Astrocyte (in vitro differentiated cells and primary cell): ENCODE results near the gene TMEM120B. TPM values are rescaled to one million over a fixed set of nuclear protein-coding genes. Genes with fewer than 3 reads are reported as not detected.

Experiments used
- DNase-seq: peaks from one replicate; pipeline ENCODE4 v3.0.0-alpha.2; 2010; ENCODE audit warnings: low read depth
- FAIRE-seq: peaks from 2 replicates; lab custom pipeline; 2011; peaks lifted over from hg19 to GRCh38; lab: Jason Lieb, UNC
- H2AFZ ChIP-seq: 2 replicates; pipeline ENCODE4 v1.6.0; 2012; ENCODE audit warnings: low read depth, low read length, inconsistent platforms
- H3K27ac ChIP-seq: 2 replicates; pipeline ENCODE4 v1.5.1; 2011; ENCODE audit warnings: low read depth, low read length, inconsistent platforms
- H3K27me3 ChIP-seq: 2 replicates; pipeline ENCODE4 v1.6.0; 2011; ENCODE audit warnings: low read length, inconsistent platforms; ENCODE audit not compliant: insufficient read depth
- H3K36me3 ChIP-seq: 2 replicates; pipeline ENCODE4 v1.5.1; 2011; ENCODE audit warnings: low read length, inconsistent platforms; ENCODE audit not compliant: insufficient read depth
- H3K4me1 ChIP-seq: 2 replicates; pipeline ENCODE4 v1.5.1; 2011; ENCODE audit warnings: low read length, inconsistent platforms; ENCODE audit not compliant: insufficient read depth
- H3K4me2 ChIP-seq: 2 replicates; pipeline ENCODE4 v1.6.0; 2012; ENCODE audit warnings: low read length, inconsistent platforms
- H3K4me3 ChIP-seq: 2 replicates; pipeline ENCODE4 v1.5.1; 2011; ENCODE audit warnings: low read depth, mild to moderate bottlenecking, low read length, inconsistent platforms; ENCODE audit not compliant: insufficient read depth
- H3K79me2 ChIP-seq: 2 replicates; pipeline ENCODE4 v1.6.0; 2012; ENCODE audit warnings: mild to moderate bottlenecking, low read length, inconsistent platforms; ENCODE audit not compliant: insufficient read depth
- H3K9ac ChIP-seq: 2 replicates; pipeline ENCODE4 v1.6.0; 2012; ENCODE audit warnings: mild to moderate bottlenecking, low read length, inconsistent platforms
- H3K9me3 ChIP-seq: 2 replicates; pipeline ENCODE4 v1.5.1; 2012; ENCODE audit warnings: low read depth, mild to moderate bottlenecking, low read length, inconsistent platforms; ENCODE audit not compliant: insufficient read depth
- H4K20me1 ChIP-seq: 2 replicates; pipeline ENCODE4 v1.6.0; 2012; ENCODE audit warnings: low read length, inconsistent platforms; ENCODE audit not compliant: insufficient read depth
- H3K27ac Mint-ChIP-seq: one replicate; pipeline ENCODE4 v1.8.0; 2021; ENCODE audit warnings: mild to moderate bottlenecking, mixed read lengths; ENCODE audit not compliant: unreplicated experiment
- H3K27me3 Mint-ChIP-seq: one replicate; pipeline ENCODE4 v1.8.0; 2021; ENCODE audit warnings: low read depth, mixed read lengths; ENCODE audit not compliant: unreplicated experiment
- H3K36me3 Mint-ChIP-seq: one replicate; pipeline ENCODE4 v1.8.0; 2021; ENCODE audit warnings: low read depth, mixed read lengths; ENCODE audit not compliant: unreplicated experiment
- H3K4me1 Mint-ChIP-seq: one replicate; pipeline ENCODE4 v1.8.0; 2021; ENCODE audit warnings: low read depth, mixed read lengths; ENCODE audit not compliant: unreplicated experiment
- H3K4me3 Mint-ChIP-seq: one replicate; pipeline ENCODE4 v1.8.0; 2021; ENCODE audit warnings: mild to moderate bottlenecking, moderate library complexity, mixed read lengths; ENCODE audit not compliant: unreplicated experiment
- H3K9me3 Mint-ChIP-seq: one replicate; pipeline ENCODE4 v1.8.0; 2021; ENCODE audit warnings: mild to moderate bottlenecking, mixed read lengths; ENCODE audit not compliant: unreplicated experiment
- CTCF ChIP-seq: IDR thresholded peaks from 2 replicates; pipeline ENCODE4 v1.5.1; 2011; ENCODE audit warnings: low read depth, mild to moderate bottlenecking, inconsistent platforms, low read length, moderate library complexity; ENCODE audit not compliant: insufficient read depth
- EZH2 ChIP-seq: IDR thresholded peaks from 2 replicates; pipeline ENCODE4 v1.6.1; 2012; ENCODE audit warnings: mild to moderate bottlenecking, low read length, inconsistent platforms; ENCODE audit not compliant: insufficient read depth
- total RNA-seq: library from RNA; stranded (reverse); gene quantifications from 2 replicates; pipeline ENCODE4 v1.2.1, GENCODE V29; 2021

TMEM120B gene
- total RNA-seq, 1 donor from 2014 or later, result 36.0 TPM

- DNase-seq (no peak), FAIRE-seq (no peak)
- H4K20me1 ChIP-seq, result peaks cover 91% of the 10 kb centered on the region
- H3K27ac ChIP-seq, result peak overlapping the region; percentile 18
- H3K27me3 Mint-ChIP-seq, result no peaks in the 10 kb centered on the region
- peaks cover 16% of the 10 kb centered on the region for H3K36me3 Mint-ChIP-seq
- TF ChIP-seq CTCF (peak; percentile 59), EZH2 (no peak)
- H3K36me3 ChIP-seq, result peaks cover 35% of the 10 kb centered on the region
- no peaks in the 10 kb centered on the region for H3K9me3 Mint-ChIP-seq
- H3K4me3 ChIP-seq, result peak overlapping the region; percentile 64
- H3K4me1 Mint-ChIP-seq, result peaks cover 6% of the 10 kb centered on the region
- H3K4me1 ChIP-seq, result peaks cover 30% of the 10 kb centered on the region
- peak overlapping the region; percentile 34 for H3K27ac Mint-ChIP-seq
- H3K9ac ChIP-seq, result peak overlapping the region; percentile 70
- peak overlapping the region; percentile 87 for H3K4me3 Mint-ChIP-seq
- H2AFZ ChIP-seq, result no peak overlapping the region
- H3K79me2 ChIP-seq, result peaks cover 90% of the 10 kb centered on the region
- H3K4me2 ChIP-seq, result peak overlapping the region; percentile 88
- no peaks in the 10 kb centered on the region for H3K27me3 ChIP-seq
- no peaks in the 10 kb centered on the region for H3K9me3 ChIP-seq
Observed at GRCh38 chr12:121811434-121812319, 99.1 kb downstream of the TMEM120B start.

- Mint-ChIP-seq H3K4me3 (peak overlapping the region; percentile 87), H3K36me3 (peaks cover 16% of the 10 kb centered on the region), H3K27me3 (no peaks in the 10 kb centered on the region), H3K27ac (peak overlapping the region; percentile 34), H3K4me1 (peaks cover 6% of the 10 kb centered on the region), H3K9me3 (no peaks in the 10 kb centered on the region)
- FAIRE-seq, result no peak
- Histone ChIP-seq H3K36me3 (peaks cover 35% of the 10 kb centered on the region), H2AFZ (no peak overlapping the region), H3K4me3 (peak overlapping the region; percentile 64), H3K4me1 (peaks cover 23% of the 10 kb centered on the region), H3K9ac (peak overlapping the region; percentile 66), H4K20me1 (peaks cover 86% of the 10 kb centered on the region), H3K9me3 (no peaks in the 10 kb centered on the region), H3K27me3 (no peaks in the 10 kb centered on the region), H3K4me2 (peak overlapping the region; percentile 88), H3K27ac (peak overlapping the region; percentile 18), H3K79me2 (peaks cover 88% of the 10 kb centered on the region)
- TF ChIP-seq EZH2 (no peak), CTCF (no peak)
- peak; percentile 49 for DNase-seq
Observed at GRCh38 chr12:121812320-121812871, 99.8 kb downstream of the TMEM120B start.
